IMR-90 (cell line): ENCODE results near the gene NTM.

ENCODE experiments used
- CEBPB ChIP-seq: IDR thresholded peaks from 2 replicates; pipeline ENCODE4 v1.6.1; 2012; ENCODE audit warnings: low read depth, low read length, improper control_type of control experiment
- CTCF ChIP-seq: conservative IDR thresholded peaks from 2 replicates; pipeline ENCODE4 v1.5.1; 2012; ENCODE audit warnings: mild to moderate bottlenecking, low read depth, low read length, improper control_type of control experiment
- RFX5 ChIP-seq: IDR thresholded peaks from 2 replicates; pipeline ENCODE4 v1.8.0; 2012; ENCODE audit warnings: low read depth, mild to moderate bottlenecking, low read length, moderate library complexity

- no peak for TF ChIP-seq CTCF
- no peak for TF ChIP-seq RFX5
- TF ChIP-seq CEBPB = no peak
Measured at GRCh38 chr11:131593301-131593700, 222.9 kb downstream of the NTM start.
